Mesenchymal stem cell (in vitro differentiated cells and primary cell): Measurements from ENCODE around the gene SH3GL3.

Experiments
- DNase-seq: peaks from one replicate; pipeline ENCODE4 v3.0.0-alpha.2; 2013
- H2AFZ ChIP-seq: one replicate; pipeline ENCODE4 v1.6.1; 2013; ENCODE audit warnings: low read depth, mild to moderate bottlenecking, control low read depth, inconsistent platforms, low read length, moderate library complexity
- H2AK5ac ChIP-seq: 2 replicates; pipeline ENCODE4 v1.6.1; 2013; ENCODE audit warnings: low read length, moderate library complexity, mild to moderate bottlenecking, inconsistent platforms; ENCODE audit not compliant: severe bottlenecking
- H2BK120ac ChIP-seq: one replicate; pipeline ENCODE4 v1.6.1; 2013; ENCODE audit warnings: low read depth, mild to moderate bottlenecking, inconsistent platforms, low read length, moderate library complexity
- H2BK12ac ChIP-seq, 2 experiments: one replicate each; pipeline ENCODE4 v1.6.1; 2013; ENCODE audit warnings: inconsistent platforms in 2 of 2, low read length in 2 of 2, mild to moderate bottlenecking in 2 of 2, moderate library complexity in 2 of 2, control low read depth in 1 of 2
- H2BK15ac ChIP-seq: one replicate; pipeline ENCODE4 v1.6.1; 2013; ENCODE audit warnings: mild to moderate bottlenecking, low read depth, inconsistent platforms; ENCODE audit not compliant: poor library complexity, severe bottlenecking
- H2BK5ac ChIP-seq: 2 replicates; pipeline ENCODE4 v1.6.1; 2013; ENCODE audit warnings: low read depth, mild to moderate bottlenecking, low read length, control low read depth, inconsistent platforms; ENCODE audit not compliant: poor library complexity, severe bottlenecking
- H3K14ac ChIP-seq, 2 experiments: one replicate each; pipeline ENCODE4 v1.6.1; 2013; ENCODE audit warnings: inconsistent platforms in 2 of 2, low read length in 2 of 2, control low read depth in 1 of 2, mild to moderate bottlenecking in 1 of 2, moderate library complexity in 1 of 2
- H3K18ac ChIP-seq, 2 experiments: one replicate each; pipeline ENCODE4 v1.6.1; 2013; ENCODE audit warnings: inconsistent platforms in 2 of 2, low read length in 2 of 2, control low read depth in 1 of 2, low read depth in 1 of 2, mild to moderate bottlenecking in 1 of 2
- H3K23ac ChIP-seq, 2 experiments: one replicate each; pipeline ENCODE4 v1.6.1; 2013; ENCODE audit warnings: inconsistent platforms in 2 of 2, low read length in 2 of 2, mild to moderate bottlenecking in 2 of 2, moderate library complexity in 2 of 2, control low read depth in 1 of 2
- H3K27ac ChIP-seq: 2 replicates; pipeline ENCODE4 v1.5.1; 2013; ENCODE audit warnings: mild to moderate bottlenecking, moderate library complexity, low read length, control low read depth, inconsistent platforms; ENCODE audit not compliant: poor library complexity, severe bottlenecking
- H3K27me3 ChIP-seq, 2 experiments: 2 replicates each; pipeline versions ENCODE4 v1.6.1 to v1.7.0; 2013; ENCODE audit warnings: low read length in 2 of 2, mild to moderate bottlenecking in 2 of 2, moderate library complexity in 2 of 2, control low read depth in 1 of 2, inconsistent platforms in 1 of 2; ENCODE audit not compliant: control insufficient read depth in 1 of 2, insufficient read depth in 1 of 2
- H3K36me3 ChIP-seq, 2 experiments: 2 replicates each; pipeline versions ENCODE4 v1.6.1 to v1.7.0; 2013; ENCODE audit warnings: low read length in 2 of 2, control low read depth in 1 of 2, inconsistent platforms in 1 of 2, low read depth in 1 of 2, mild to moderate bottlenecking in 1 of 2; ENCODE audit not compliant: insufficient read depth in 2 of 2, control insufficient read depth in 1 of 2
- H3K4ac ChIP-seq, 2 experiments: one replicate each; pipeline ENCODE4 v1.6.1; 2013; ENCODE audit warnings: inconsistent platforms in 2 of 2, low read length in 2 of 2, mild to moderate bottlenecking in 2 of 2, moderate library complexity in 2 of 2, control low read depth in 1 of 2, low read depth in 1 of 2
- H3K4me1 ChIP-seq: 2 replicates; pipeline ENCODE4 v1.6.1; 2013; ENCODE audit warnings: low read depth, low read length, control low read depth; ENCODE audit not compliant: control insufficient read depth, insufficient read depth
- H3K4me2 ChIP-seq: 2 replicates; pipeline ENCODE4 v1.6.1; 2013; ENCODE audit warnings: low read length, mild to moderate bottlenecking, inconsistent platforms; ENCODE audit not compliant: poor library complexity, severe bottlenecking
- H3K4me3 ChIP-seq, 2 experiments: 2 replicates each; pipeline versions ENCODE4 v1.5.1 to v1.7.0; 2013; ENCODE audit warnings: low read length in 2 of 2, mild to moderate bottlenecking in 2 of 2, control low read depth in 1 of 2, low read depth in 1 of 2; ENCODE audit not compliant: insufficient read depth in 1 of 2
- H3K79me1 ChIP-seq: replicated peaks from 2 replicates; pipeline ENCODE4 v1.6.1; 2013; ENCODE audit warnings: mild to moderate bottlenecking, control low read depth, low read length, inconsistent platforms; ENCODE audit not compliant: poor library complexity, severe bottlenecking
- H3K9ac ChIP-seq: 2 replicates; pipeline ENCODE4 v1.7.0; 2013; ENCODE audit warnings: mild to moderate bottlenecking, low read length, moderate library complexity
- H3K9me3 ChIP-seq: 2 replicates; pipeline ENCODE4 v1.7.0; 2013; ENCODE audit warnings: mild to moderate bottlenecking, low read length; ENCODE audit not compliant: control insufficient read depth
- H4K8ac ChIP-seq: one replicate; pipeline ENCODE4 v1.6.1; 2013; ENCODE audit warnings: inconsistent platforms, mild to moderate bottlenecking, low read length, moderate library complexity
- H4K91ac ChIP-seq: one replicate; pipeline ENCODE4 v1.6.1; 2013; ENCODE audit warnings: mild to moderate bottlenecking, low read length, inconsistent platforms
- WGBS: methylation state at CpG from one replicate; pipeline ENCODE4 v1.1.7; 2013; ENCODE audit warnings: mixed read lengths; 5-methylcytosine and 5-hydroxymethylcytosine counted together

Gene SH3GL3

GRCh38 chr15:83471307-83471866, 24.2 kb downstream of the SH3GL3 start:
- Histone ChIP-seq H4K8ac (no peak overlapping the region), H4K91ac (no peak overlapping the region), H3K4me3 (no peak overlapping the region), H3K79me1 (no peaks in the 10 kb centered on the region), H3K27me3 (no peaks in the 10 kb centered on the region), H3K4me1 (peaks cover 2% of the 10 kb centered on the region), H2AK5ac (no peak overlapping the region), H3K14ac (no peak overlapping the region), H3K27ac (no peak overlapping the region), H3K4ac (no peak overlapping the region), H3K9me3 (no peaks in the 10 kb centered on the region), H2BK120ac (no peak overlapping the region), H3K18ac (no peak overlapping the region), H2BK15ac (no peak overlapping the region), H2BK12ac (no peak overlapping the region), H3K36me3 (no peaks in the 10 kb centered on the region), H2BK5ac (no peak overlapping the region), H3K4me2 (no peak overlapping the region), H3K9ac (no peak overlapping the region), H3K23ac (no peak overlapping the region), H2AFZ (no peak overlapping the region)
- WGBS, result 100% methylated on average over 1 of the region's 1 CpG
- DNase-seq, result no peak

GRCh38 chr15:83472151-83472550, 25.0 kb downstream of the SH3GL3 start:
- H2BK15ac ChIP-seq, result no peak overlapping the region

DNA sequence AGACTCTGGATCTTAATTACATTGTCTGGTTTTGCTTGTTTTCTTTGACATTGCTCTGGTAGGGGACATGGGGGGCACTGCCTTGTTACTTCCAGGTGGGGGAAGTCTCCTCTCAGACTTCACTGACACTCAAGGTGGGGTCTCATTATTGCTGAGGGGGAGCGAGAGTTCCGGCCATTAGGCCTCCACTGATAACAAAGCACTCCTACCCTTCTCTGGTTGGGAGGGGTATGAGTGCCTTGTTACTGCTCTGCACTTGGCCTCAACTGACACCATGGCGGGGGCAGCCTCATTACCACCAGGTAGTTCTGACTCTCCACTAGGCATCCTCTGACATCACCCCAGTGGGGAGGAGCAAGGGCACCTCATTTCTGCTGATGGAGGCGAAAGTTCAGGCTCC, 25.7 kb downstream of the SH3GL3 start:
- 86% methylated on average over 1 of the region's 4 CpGs for WGBS
- no peak overlapping the region for H3K4ac ChIP-seq

More at GRCh38 chr15:83472151-83472550, 25.0 kb downstream of the SH3GL3 start:
- WGBS, result 100% methylated on average over 3 of the region's 3 CpGs
- H3K79me1 ChIP-seq, result no peaks in the 10 kb centered on the region
- no peak overlapping the region for H3K23ac ChIP-seq
- no peak overlapping the region for H3K4me3 ChIP-seq
- H3K27ac ChIP-seq, result no peak overlapping the region
- no peak overlapping the region for H3K14ac ChIP-seq
- no peaks in the 10 kb centered on the region for H3K9me3 ChIP-seq
- H3K9ac ChIP-seq, result no peak overlapping the region
- no peak overlapping the region for H4K91ac ChIP-seq
- H3K4ac ChIP-seq, result no peak overlapping the region
- no peak overlapping the region for H3K18ac ChIP-seq
- H3K4me1 ChIP-seq, result peaks cover 2% of the 10 kb centered on the region
- no peak overlapping the region for H2AK5ac ChIP-seq
- H4K8ac ChIP-seq, result no peak overlapping the region
- H2BK12ac ChIP-seq, result no peak overlapping the region
- H2BK120ac ChIP-seq, result no peak overlapping the region
- no peak for DNase-seq
- H2AFZ ChIP-seq, result no peak overlapping the region
- no peak overlapping the region for H2BK5ac ChIP-seq
- no peaks in the 10 kb centered on the region for H3K36me3 ChIP-seq
- no peaks in the 10 kb centered on the region for H3K27me3 ChIP-seq
- no peak overlapping the region for H3K4me2 ChIP-seq

DNA sequence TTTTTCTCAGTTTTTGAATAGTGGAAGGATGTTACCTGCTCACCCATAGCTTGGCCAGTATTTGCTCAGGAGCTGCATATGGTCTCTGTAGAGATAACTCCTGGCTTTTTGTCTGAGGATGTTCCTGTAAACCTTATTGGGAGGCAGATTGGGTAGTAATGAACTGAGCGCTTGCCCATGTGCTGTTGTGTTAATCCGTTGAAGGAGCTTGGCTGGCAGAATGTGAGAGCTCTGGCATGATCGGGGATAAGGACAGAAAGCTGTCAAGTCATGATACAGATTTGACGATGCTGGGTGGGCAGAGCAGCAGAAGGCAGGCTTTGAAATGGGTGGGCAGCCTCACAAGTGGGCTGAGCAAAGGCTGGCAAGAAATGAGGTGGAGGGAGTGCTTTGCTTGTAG, 27.4 kb downstream of the SH3GL3 start:
- H3K23ac ChIP-seq, result no peak overlapping the region
- H3K14ac ChIP-seq, result no peak overlapping the region
- no peak overlapping the region for H4K91ac ChIP-seq
- H3K36me3 ChIP-seq, result no peaks in the 10 kb centered on the region
- no peak overlapping the region for H2BK5ac ChIP-seq
- 83% methylated on average over 4 of the region's 4 CpGs for WGBS
- no peak for DNase-seq
- no peak overlapping the region for H4K8ac ChIP-seq
- no peaks in the 10 kb centered on the region for H3K9me3 ChIP-seq
- no peaks in the 10 kb centered on the region for H3K79me1 ChIP-seq
- H3K4me1 ChIP-seq, result peaks cover 2% of the 10 kb centered on the region
- H3K27me3 ChIP-seq, result peaks cover 0 to 8% of the 10 kb centered on the region in 2 experiments
- no peak overlapping the region for H3K9ac ChIP-seq
- no peak overlapping the region for H2BK15ac ChIP-seq
- no peak overlapping the region for H2AK5ac ChIP-seq
- no peak overlapping the region for H3K4me3 ChIP-seq
- H3K4ac ChIP-seq, result no peak overlapping the region
- H3K27ac ChIP-seq, result no peak overlapping the region
- no peak overlapping the region for H2BK120ac ChIP-seq
- no peak overlapping the region for H3K4me2 ChIP-seq
- no peak overlapping the region for H3K18ac ChIP-seq
- H2BK12ac ChIP-seq, result no peak overlapping the region
- no peak overlapping the region for H2AFZ ChIP-seq

More for the DNA sequence above, 25.7 kb downstream of the SH3GL3 start:
- H2BK5ac ChIP-seq, result no peak overlapping the region
- no peaks in the 10 kb centered on the region for H3K36me3 ChIP-seq
- H2BK120ac ChIP-seq, result no peak overlapping the region
- H4K91ac ChIP-seq, result no peak overlapping the region
- H2AFZ ChIP-seq, result no peak overlapping the region
- no peak overlapping the region for H3K4me3 ChIP-seq
- H3K18ac ChIP-seq, result no peak overlapping the region
- H3K79me1 ChIP-seq, result no peaks in the 10 kb centered on the region
- no peak overlapping the region for H2BK15ac ChIP-seq
- no peak for DNase-seq
- H3K14ac ChIP-seq, result no peak overlapping the region
- no peak overlapping the region for H3K23ac ChIP-seq
- no peaks in the 10 kb centered on the region for H3K27me3 ChIP-seq
- no peak overlapping the region for H3K4me2 ChIP-seq
- H3K27ac ChIP-seq, result no peak overlapping the region
- no peaks in the 10 kb centered on the region for H3K9me3 ChIP-seq
- no peak overlapping the region for H2BK12ac ChIP-seq
- no peak overlapping the region for H4K8ac ChIP-seq
- no peak overlapping the region for H3K9ac ChIP-seq
- peaks cover 2% of the 10 kb centered on the region for H3K4me1 ChIP-seq
- no peak overlapping the region for H2AK5ac ChIP-seq
